SH-SY5Y (cell line): ENCODE data around the gene AEN.

Source experiments
- GATA2 ChIP-seq: IDR thresholded peaks from 2 replicates; pipeline ENCODE4 v1.6.1; 2011; ENCODE audit warnings: mild to moderate bottlenecking, low read depth, low read length
- GATA3 ChIP-seq: IDR thresholded peaks from 2 replicates; pipeline ENCODE4 v1.6.1; 2011; ENCODE audit warnings: low read depth, mild to moderate bottlenecking, low read length, moderate library complexity

DNA sequence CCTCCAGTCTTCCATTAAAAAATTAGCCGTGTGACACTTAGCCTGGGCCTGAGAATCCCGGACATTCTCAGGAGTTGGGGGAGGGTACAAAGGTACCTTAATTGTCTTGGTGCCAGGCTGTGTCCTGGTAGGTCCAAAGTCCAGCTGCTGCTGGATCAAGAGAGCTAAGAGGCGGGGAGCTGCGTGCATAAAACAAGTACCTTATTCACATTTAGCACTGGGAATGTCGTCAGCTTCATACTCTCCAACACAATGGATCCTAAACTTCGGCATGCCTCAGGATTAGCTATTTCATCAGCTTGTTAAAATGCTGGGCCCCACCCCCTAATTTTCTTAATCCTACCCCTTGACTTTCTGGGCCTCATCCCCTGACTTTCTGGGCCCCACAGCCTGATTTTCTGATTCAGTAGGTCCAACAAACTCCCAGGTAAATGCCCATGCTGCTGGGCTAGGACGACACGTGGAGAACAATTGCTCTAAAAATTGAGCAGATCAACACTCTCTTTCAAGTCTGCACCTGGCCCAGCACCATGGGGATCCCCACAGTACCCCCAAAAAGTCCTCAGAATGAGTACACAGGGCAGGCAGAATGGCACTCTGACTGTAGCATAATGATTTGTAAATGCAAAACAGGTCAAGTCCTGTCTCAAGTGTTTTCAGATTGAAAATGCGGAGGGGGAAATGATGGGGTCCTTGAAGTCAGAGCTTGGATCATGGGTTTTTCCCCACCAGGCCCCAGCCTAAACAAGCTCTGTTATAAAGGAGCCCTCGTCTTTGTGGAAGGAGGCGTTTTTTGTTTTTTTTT, 5.6 kb upstream of the AEN start:
- TF ChIP-seq GATA2 (no peak), GATA3 (no peak)
